ENCODE results near the gene AHSA1.

AHSA1 gene

DNA sequence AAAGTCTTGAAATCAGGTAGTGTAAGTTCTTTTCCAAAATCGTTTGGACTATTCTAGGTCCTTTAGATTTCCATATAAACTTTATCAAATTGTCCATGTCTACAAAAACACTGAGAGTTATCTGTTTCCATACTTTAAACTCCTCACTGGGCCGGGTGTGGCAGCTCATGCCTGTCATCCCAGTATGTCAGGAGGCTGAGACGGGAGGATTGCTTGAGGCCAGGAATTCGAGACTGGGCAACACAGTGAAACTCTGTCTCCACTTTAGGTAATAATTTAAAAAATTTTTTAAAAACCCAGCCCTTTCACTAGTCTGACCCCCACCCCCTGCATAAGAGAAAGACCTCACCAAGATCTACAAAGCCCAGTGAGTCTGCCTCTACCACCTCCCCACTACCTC lies 47.1 kb downstream of the AHSA1 start:
- no peak for DNase-seq
- no peak overlapping the region for H3K27ac ChIP-seq (ENCODE audit: insufficient read depth, low read length, poor library complexity, severe bottlenecking)
- peaks cover 11% of the 10 kb centered on the region for H3K36me3 ChIP-seq (ENCODE audit: control insufficient read depth, insufficient read depth, low read length)
- H3K4me3 ChIP-seq (ENCODE audit: insufficient read depth, low read depth, low read length, poor library complexity, severe bottlenecking) = no peak overlapping the region
- H3K4me1 ChIP-seq (ENCODE audit: control insufficient read depth, insufficient read depth, low read length, poor library complexity, severe bottlenecking) = no peaks in the 10 kb centered on the region
- H3K9me3 ChIP-seq (ENCODE audit: control insufficient read depth, low read length) = no peaks in the 10 kb centered on the region
- H3K27me3 ChIP-seq (replicated peaks; ENCODE audit: control insufficient read depth, insufficient read depth, low read length, poor library complexity, severe bottlenecking) = no peaks in the 10 kb centered on the region

DNA sequence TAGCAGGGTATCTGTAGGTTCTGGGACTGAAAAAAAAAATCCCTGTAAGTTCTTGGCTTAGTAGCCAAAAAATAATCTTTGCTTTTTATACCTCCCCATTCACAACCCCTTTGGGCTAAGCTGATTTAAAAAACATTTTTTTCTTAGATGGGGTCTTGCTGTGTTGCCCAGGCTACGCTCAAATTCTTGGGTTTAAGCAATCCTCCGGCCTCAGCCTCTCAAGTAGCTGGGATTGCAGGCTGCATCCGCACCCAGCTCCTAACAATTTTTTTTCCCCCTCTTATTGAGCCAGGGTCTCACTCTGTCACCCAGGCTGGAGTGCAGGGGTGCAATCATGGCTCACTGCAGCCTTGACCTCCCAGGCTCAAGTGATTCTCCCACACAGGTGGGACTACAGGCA lies 49.9 kb downstream of the AHSA1 start:
- Histone ChIP-seq H3K9me3 (ENCODE audit: control insufficient read depth, low read length) (no peaks in the 10 kb centered on the region), H3K4me1 (ENCODE audit: control insufficient read depth, insufficient read depth, low read length, poor library complexity, severe bottlenecking) (no peaks in the 10 kb centered on the region), H3K27ac (ENCODE audit: insufficient read depth, low read length, poor library complexity, severe bottlenecking) (no peak overlapping the region), H3K27me3 (replicated peaks; ENCODE audit: control insufficient read depth, insufficient read depth, low read length, poor library complexity, severe bottlenecking) (no peaks in the 10 kb centered on the region), H3K4me3 (ENCODE audit: insufficient read depth, low read depth, low read length, poor library complexity, severe bottlenecking) (no peak overlapping the region), H3K36me3 (ENCODE audit: control insufficient read depth, insufficient read depth, low read length) (peaks cover 25% of the 10 kb centered on the region)
- no peak for DNase-seq

DNA sequence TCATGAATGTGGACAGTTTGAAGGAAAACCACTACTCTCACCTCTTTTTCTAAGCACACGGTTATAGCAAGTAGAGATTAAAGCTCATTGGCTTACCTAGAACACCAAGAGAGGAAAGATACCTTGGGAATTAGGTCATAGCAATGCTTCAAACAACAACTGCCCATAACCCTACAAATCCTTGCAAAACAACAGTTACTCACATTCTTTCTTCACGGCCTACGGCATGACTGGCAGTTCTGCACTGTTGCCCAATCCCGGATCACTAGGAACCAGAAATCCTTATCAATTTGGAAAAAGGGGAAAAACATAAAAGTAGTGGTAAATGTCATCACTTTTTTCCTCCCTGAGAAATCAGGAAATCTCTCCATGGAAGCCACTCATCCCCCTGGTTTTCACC lies 50.4 kb downstream of the AHSA1 start:
- DNase-seq = no peak
- H3K36me3 ChIP-seq (ENCODE audit: control insufficient read depth, insufficient read depth, low read length) = peaks cover 25% of the 10 kb centered on the region
- no peaks in the 10 kb centered on the region for H3K27me3 ChIP-seq (replicated peaks; ENCODE audit: control insufficient read depth, insufficient read depth, low read length, poor library complexity, severe bottlenecking)
- H3K27ac ChIP-seq (ENCODE audit: insufficient read depth, low read length, poor library complexity, severe bottlenecking) = no peak overlapping the region
- H3K4me3 ChIP-seq (ENCODE audit: insufficient read depth, low read depth, low read length, poor library complexity, severe bottlenecking) = no peak overlapping the region
- H3K4me1 ChIP-seq (ENCODE audit: control insufficient read depth, insufficient read depth, low read length, poor library complexity, severe bottlenecking) = no peaks in the 10 kb centered on the region
- H3K9me3 ChIP-seq (ENCODE audit: control insufficient read depth, low read length) = no peaks in the 10 kb centered on the region

GRCh38 chr14:77508876-77509275 lies 51.0 kb downstream of the AHSA1 start:
- no peaks in the 10 kb centered on the region for H3K27me3 ChIP-seq (replicated peaks; ENCODE audit: control insufficient read depth, insufficient read depth, low read length, poor library complexity, severe bottlenecking)
- H3K4me1 ChIP-seq (ENCODE audit: control insufficient read depth, insufficient read depth, low read length, poor library complexity, severe bottlenecking) = no peaks in the 10 kb centered on the region
- peaks cover 25% of the 10 kb centered on the region for H3K36me3 ChIP-seq (ENCODE audit: control insufficient read depth, insufficient read depth, low read length)
- no peak overlapping the region for H3K27ac ChIP-seq (ENCODE audit: insufficient read depth, low read length, poor library complexity, severe bottlenecking)
- no peak for DNase-seq
- H3K9me3 ChIP-seq (ENCODE audit: control insufficient read depth, low read length) = no peaks in the 10 kb centered on the region
- H3K4me3 ChIP-seq (ENCODE audit: insufficient read depth, low read depth, low read length, poor library complexity, severe bottlenecking) = no peak overlapping the region

GRCh38 chr14:77509366-77509765 lies 51.5 kb downstream of the AHSA1 start:
- Histone ChIP-seq H3K27me3 (replicated peaks; ENCODE audit: control insufficient read depth, insufficient read depth, low read length, poor library complexity, severe bottlenecking) (no peaks in the 10 kb centered on the region), H3K4me1 (ENCODE audit: control insufficient read depth, insufficient read depth, low read length, poor library complexity, severe bottlenecking) (no peaks in the 10 kb centered on the region), H3K36me3 (ENCODE audit: control insufficient read depth, insufficient read depth, low read length) (peaks cover 28% of the 10 kb centered on the region), H3K9me3 (ENCODE audit: control insufficient read depth, low read length) (no peaks in the 10 kb centered on the region), H3K4me3 (ENCODE audit: insufficient read depth, low read depth, low read length, poor library complexity, severe bottlenecking) (no peak overlapping the region), H3K27ac (ENCODE audit: insufficient read depth, low read length, poor library complexity, severe bottlenecking) (no peak overlapping the region)
- no peak for DNase-seq

- DNase-seq = no peak
- H3K9me3 ChIP-seq (ENCODE audit: control insufficient read depth, low read length) = no peaks in the 10 kb centered on the region
- H3K4me3 ChIP-seq (ENCODE audit: insufficient read depth, low read depth, low read length, poor library complexity, severe bottlenecking) = no peak overlapping the region
- H3K36me3 ChIP-seq (ENCODE audit: control insufficient read depth, insufficient read depth, low read length) = peaks cover 28% of the 10 kb centered on the region
- H3K27ac ChIP-seq (ENCODE audit: insufficient read depth, low read length, poor library complexity, severe bottlenecking) = no peak overlapping the region
- no peaks in the 10 kb centered on the region for H3K4me1 ChIP-seq (ENCODE audit: control insufficient read depth, insufficient read depth, low read length, poor library complexity, severe bottlenecking)
- H3K27me3 ChIP-seq (replicated peaks; ENCODE audit: control insufficient read depth, insufficient read depth, low read length, poor library complexity, severe bottlenecking) = no peaks in the 10 kb centered on the region
Observed at GRCh38 chr14:77511486-77512162, 53.7 kb downstream of the AHSA1 start.

GRCh38 chr14:77516126-77516525 lies 58.2 kb downstream of the AHSA1 start:
- H3K36me3 ChIP-seq (ENCODE audit: control insufficient read depth, insufficient read depth, low read length) = peaks cover 29% of the 10 kb centered on the region
- no peaks in the 10 kb centered on the region for H3K27me3 ChIP-seq (replicated peaks; ENCODE audit: control insufficient read depth, insufficient read depth, low read length, poor library complexity, severe bottlenecking)
- no peak overlapping the region for H3K27ac ChIP-seq (ENCODE audit: insufficient read depth, low read length, poor library complexity, severe bottlenecking)
- no peaks in the 10 kb centered on the region for H3K4me1 ChIP-seq (ENCODE audit: control insufficient read depth, insufficient read depth, low read length, poor library complexity, severe bottlenecking)
- DNase-seq = no peak
- no peak overlapping the region for H3K4me3 ChIP-seq (ENCODE audit: insufficient read depth, low read depth, low read length, poor library complexity, severe bottlenecking)
- no peaks in the 10 kb centered on the region for H3K9me3 ChIP-seq (ENCODE audit: control insufficient read depth, low read length)

Measured in effector memory CD4-positive, alpha-beta T cell (primary cell).